CD14-positive monocyte (primary cell): ENCODE data around the gene DCDC2. TPM values are rescaled to one million over a fixed set of nuclear protein-coding genes. Genes with fewer than 3 reads are reported as not detected.

Source experiments
- DNase-seq, 3 donors: peaks; one replicate each; pipeline ENCODE4 v3.0.0-alpha.2; 2011 to 2022
- H2AFZ ChIP-seq: 2 replicates; pipeline ENCODE4 v1.6.0; 2012; ENCODE audit warnings: mild to moderate bottlenecking, low read depth, low read length, inconsistent platforms; ENCODE audit not compliant: insufficient read depth, poor library complexity, severe bottlenecking
- H3K27ac ChIP-seq, 2 donors: 1 replicate in 1 of 2; 2 replicates in 1 of 2; pipeline ENCODE4 v1.5.1; 2012 to 2013; ENCODE audit warnings: low read length in 2 of 2, control low read depth in 1 of 2, inconsistent platforms in 1 of 2, low read depth in 1 of 2, mild to moderate bottlenecking in 1 of 2
- H3K27me3 ChIP-seq, 2 donors: one replicate each; pipeline versions ENCODE4 v1.6.0 to v1.6.1; 2011 to 2013; ENCODE audit warnings: low read length in 2 of 2; ENCODE audit not compliant: control insufficient read depth in 2 of 2, insufficient read depth in 2 of 2
- H3K36me3 ChIP-seq, 2 donors: replicated peaks in 1 of 2; 1 replicate in 1 of 2; 2 replicates in 1 of 2; pipeline versions ENCODE4 v1.5.1 to v1.6.1; 2012 to 2013; ENCODE audit warnings: low read length in 2 of 2, control low read depth in 1 of 2, inconsistent platforms in 1 of 2, mild to moderate bottlenecking in 1 of 2; ENCODE audit not compliant: insufficient read depth in 2 of 2, control insufficient read depth in 1 of 2
- H3K4me1 ChIP-seq, 2 donors: 1 replicate in 1 of 2; 2 replicates in 1 of 2; pipeline versions ENCODE4 v1.5.1 to v1.6.1; 2012 to 2013; ENCODE audit warnings: low read length in 2 of 2, control low read depth in 1 of 2, inconsistent platforms in 1 of 2, mild to moderate bottlenecking in 1 of 2, moderate library complexity in 1 of 2; ENCODE audit not compliant: insufficient read depth in 2 of 2, control insufficient read depth in 1 of 2
- H3K4me2 ChIP-seq: replicated peaks from 2 replicates; pipeline ENCODE3; 2012; ENCODE audit warnings: low read length, moderate library complexity, mild to moderate bottlenecking; ENCODE audit not compliant: poor library complexity, severe bottlenecking; ENCODE audit errors: extremely low read depth
- H3K4me3 ChIP-seq, 3 experiments: fragments of 200-600 bp in 1 of 3; sonication (generic) in 1 of 3; replicated peaks in 1 of 3; 1 replicate in 2 of 3; 2 replicates in 1 of 3; pipeline ENCODE4 v1.5.1; 2011 to 2013; ENCODE audit warnings: low read length in 3 of 3, mild to moderate bottlenecking in 3 of 3, control low read depth in 2 of 3, low read depth in 2 of 3, inconsistent platforms in 1 of 3, moderate library complexity in 1 of 3
- H3K79me2 ChIP-seq: 2 replicates; pipeline ENCODE4 v1.6.0; 2012; ENCODE audit warnings: mild to moderate bottlenecking, control low read depth, inconsistent platforms, low read length, moderate library complexity; ENCODE audit not compliant: insufficient read depth
- H3K9ac ChIP-seq: 2 replicates; pipeline ENCODE4 v1.6.0; 2017; ENCODE audit warnings: low read length, mild to moderate bottlenecking; ENCODE audit not compliant: insufficient read depth, poor library complexity, severe bottlenecking
- H3K9me3 ChIP-seq, 2 donors: replicated peaks in 1 of 2; 1 replicate in 1 of 2; 2 replicates in 1 of 2; pipeline versions ENCODE4 v1.5.1 to v1.6.1; 2012 to 2013; ENCODE audit warnings: low read length in 2 of 2, control low read depth in 1 of 2; ENCODE audit not compliant: control insufficient read depth in 1 of 2, insufficient read depth in 1 of 2
- H4K20me1 ChIP-seq: 2 replicates; pipeline ENCODE4 v1.6.0; 2012; ENCODE audit warnings: mild to moderate bottlenecking, low read length, control low read depth, moderate library complexity; ENCODE audit not compliant: insufficient read depth
- H3K27ac Mint-ChIP-seq, 7 donors: one replicate each; pipeline ENCODE4 v1.8.0; 2020; ENCODE audit warnings: mild to moderate bottlenecking in 7 of 7, mixed read lengths in 7 of 7, moderate library complexity in 6 of 7, inconsistent platforms in 2 of 7
- H3K27me3 Mint-ChIP-seq, 3 donors: one replicate each; pipeline ENCODE4 v1.8.0; 2021 to 2022; ENCODE audit warnings: low read depth in 3 of 3, mild to moderate bottlenecking in 3 of 3, mixed read lengths in 3 of 3, moderate library complexity in 3 of 3, inconsistent platforms in 1 of 3
- H3K36me3 Mint-ChIP-seq, 2 donors: one replicate each; pipeline ENCODE4 v1.8.0; 2020; ENCODE audit warnings: mixed read lengths in 2 of 2, inconsistent platforms in 1 of 2, mild to moderate bottlenecking in 1 of 2
- H3K4me1 Mint-ChIP-seq: one replicate; pipeline ENCODE4 v1.8.0; 2020; ENCODE audit warnings: mild to moderate bottlenecking, mixed read lengths
- H3K4me3 Mint-ChIP-seq, 2 donors: one replicate each; pipeline ENCODE4 v1.8.0; 2020; ENCODE audit warnings: mild to moderate bottlenecking in 2 of 2, mixed read lengths in 2 of 2, moderate library complexity in 1 of 2
- H3K9me3 Mint-ChIP-seq, 7 donors: one replicate each; pipeline ENCODE4 v1.8.0; 2020 to 2022; ENCODE audit warnings: mixed read lengths in 7 of 7, mild to moderate bottlenecking in 6 of 7, moderate library complexity in 6 of 7, inconsistent platforms in 2 of 7
- CTCF ChIP-seq: fragments of 200-600 bp; IDR thresholded peaks from one replicate; pipeline ENCODE4 v1.8.0; 2022; ENCODE audit warnings: antibody characterized with exemption, mild to moderate bottlenecking
- WGBS: methylation state at CpG from one replicate; pipeline ENCODE4 v1.1.5; 2013; ENCODE audit warnings: missing lambda C conversion rate; ENCODE audit not compliant: insufficient coverage; 5-methylcytosine and 5-hydroxymethylcytosine counted together
- intact Hi-C, 2 donors: fragments of 100-400 bp; cut with micrococcal nuclease; formaldehyde crosslinking; loops; one replicate each; pipeline versions ENCODE4 v1.15.0 to v1.15.1; 2023
- polyA plus RNA-seq, 3 donors: library from polyadenylated mRNA; depleted of rRNA in 1 of 3; unstranded in 2 of 3; stranded (reverse) in 1 of 3; fragments of 300-500 nt in 2 of 3; fragments of >200 nt in 1 of 3; fragmentation: Illumina TruSeq in 2 of 3; gene quantifications; 1 replicate in 2 of 3; 2 replicates in 1 of 3; pipeline ENCODE4 v1.2.3, GENCODE V29; 2012 to 2021

DCDC2 gene
- polyA plus RNA-seq, 3 donors: not detected

- no peak overlapping the region for H3K4me3 Mint-ChIP-seq
- Histone ChIP-seq H3K27me3 (peaks cover 0 to 4% of the 10 kb centered on the region in 2 donors), H3K4me2 (no peak overlapping the region), H3K9me3 (no peaks in the 10 kb centered on the region), H3K79me2 (no peaks in the 10 kb centered on the region), H3K27ac (no peak overlapping the region), H3K4me3 (no peak overlapping the region), H4K20me1 (no peaks in the 10 kb centered on the region), H3K36me3 (no peaks in the 10 kb centered on the region), H3K4me1 (no peaks in the 10 kb centered on the region), H2AFZ (no peak overlapping the region), H3K9ac (no peak overlapping the region)
- no peaks in the 10 kb centered on the region for H3K36me3 Mint-ChIP-seq
- DNase-seq: no peak
- TF ChIP-seq CTCF: no peak
- intact Hi-C loops: no loop called here
- peaks cover 4% of the 10 kb centered on the region for H3K4me1 Mint-ChIP-seq
- H3K9me3 Mint-ChIP-seq: peaks cover 0 to 4% (median 0%) of the 10 kb centered on the region in 7 donors
- WGBS: no CpG with 5 or more reads among the region's 2 CpGs
- peaks cover 3 to 13% (median 12%) of the 10 kb centered on the region in 3 donors for H3K27me3 Mint-ChIP-seq
- no peak overlapping the region for H3K27ac Mint-ChIP-seq
These were observed 230.5 kb downstream of the DCDC2 start for GRCh38 chr6:24127316-24127715.

- Histone ChIP-seq H3K27me3 (peaks cover 0 to 4% of the 10 kb centered on the region in 2 donors), H3K4me1 (no peaks in the 10 kb centered on the region), H3K4me3 (no peak overlapping the region), H3K9me3 (no peaks in the 10 kb centered on the region), H4K20me1 (no peaks in the 10 kb centered on the region), H3K9ac (no peak overlapping the region), H3K79me2 (no peaks in the 10 kb centered on the region), H3K27ac (no peak overlapping the region), H2AFZ (no peak overlapping the region), H3K4me2 (no peak overlapping the region), H3K36me3 (no peaks in the 10 kb centered on the region)
- DNase-seq: no peak
- Mint-ChIP-seq H3K4me3 (peak overlapping the region in 1 of 2 donors; percentile 43), H3K27me3 (peaks cover 3 to 13% (median 12%) of the 10 kb centered on the region in 3 donors), H3K27ac (peak overlapping the region in 2 of 7 donors; percentile 13 to 31), H3K36me3 (no peaks in the 10 kb centered on the region), H3K4me1 (peaks cover 4% of the 10 kb centered on the region), H3K9me3 (peaks cover 0 to 4% (median 0%) of the 10 kb centered on the region in 7 donors)
- TF ChIP-seq CTCF: no peak
- WGBS: 0% methylated on average over 3 of the region's 6 CpGs
- intact Hi-C loops: no loop called here
These were observed 231.2 kb downstream of the DCDC2 start for GRCh38 chr6:24126586-24127192.
